Stimulated activated CD4-positive, alpha-beta T cell treated with anti-CD3 and anti-CD28 coated beads, Interleukin-1b, Interleukin-23, amount 100 ng/mL, for 24 hours (primary cell): Measurements from ENCODE around the gene DNPEP.
"Not testable (repeated sequence)": the region's sequence is repeated elsewhere in the genome, so short reads cannot be mapped to it uniquely, and the experiment has no call there.

Experiments
- DNase-seq, 4 experiments: peaks; one replicate each; pipeline ENCODE4 v3.0.0-alpha.2; 2020; ENCODE audit warnings: low read depth in 4 of 4, low spot score in 1 of 4

The DNPEP gene

DNA sequence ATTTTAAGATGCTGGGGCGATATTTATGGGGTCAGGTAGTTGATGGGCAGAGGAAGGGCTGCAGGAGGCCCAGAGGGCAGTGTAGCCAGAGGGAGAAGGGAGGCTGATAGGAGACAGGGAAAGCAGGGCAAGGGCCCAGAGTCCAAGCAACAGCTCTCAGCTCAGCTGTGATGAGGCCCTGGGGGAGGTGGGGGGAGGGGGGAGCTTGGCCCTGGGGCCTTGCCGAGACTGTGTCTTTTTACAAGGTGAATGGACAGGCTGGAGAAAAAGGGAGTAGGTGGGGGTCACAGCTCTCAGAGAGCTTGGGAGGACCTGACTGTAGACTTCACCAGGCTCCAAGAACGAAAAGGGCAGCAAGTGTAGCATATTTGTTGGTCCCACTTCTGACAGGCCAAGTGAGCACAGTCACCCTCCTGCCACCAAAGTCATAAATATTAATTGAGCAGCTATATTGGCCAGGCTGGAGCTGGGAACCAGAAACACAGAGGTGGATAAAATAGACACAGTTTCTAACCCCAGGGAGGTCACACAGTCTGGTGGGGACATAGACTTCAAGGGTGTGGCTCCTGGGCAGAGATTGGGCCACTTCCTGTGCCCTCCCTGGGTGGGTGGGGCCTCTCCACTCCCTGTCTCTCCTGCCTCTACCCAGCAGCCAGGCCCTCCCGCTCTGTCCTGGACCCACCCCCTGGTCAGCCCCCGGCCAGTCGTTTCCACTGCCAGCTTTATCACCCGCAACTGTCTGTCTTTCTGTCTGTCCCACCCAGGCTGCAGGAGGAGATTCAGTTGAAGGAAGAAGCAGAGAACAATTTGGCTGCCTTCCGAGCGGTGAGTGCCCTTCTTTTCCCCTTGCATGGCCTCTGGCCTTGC is 31.9 kb upstream of the DNPEP start:
- DNase-seq: no peak

DNA sequence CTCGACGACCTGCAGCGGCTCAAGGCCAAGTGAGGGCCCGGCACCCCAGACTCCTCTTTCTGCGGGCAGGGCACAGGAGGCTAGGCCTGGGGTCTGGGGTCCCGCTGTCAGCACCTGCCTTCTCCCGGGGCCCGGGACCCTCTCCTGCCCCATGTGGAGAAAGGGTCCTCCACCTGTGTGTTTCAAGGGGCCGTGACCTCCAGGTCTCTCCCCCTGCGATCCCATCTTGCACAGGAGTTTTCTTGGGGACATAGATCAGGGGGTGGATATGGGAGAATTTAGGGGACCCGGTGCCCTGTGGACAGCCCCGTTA is 31.3 kb upstream of the DNPEP start:
- no peak for DNase-seq

DNA sequence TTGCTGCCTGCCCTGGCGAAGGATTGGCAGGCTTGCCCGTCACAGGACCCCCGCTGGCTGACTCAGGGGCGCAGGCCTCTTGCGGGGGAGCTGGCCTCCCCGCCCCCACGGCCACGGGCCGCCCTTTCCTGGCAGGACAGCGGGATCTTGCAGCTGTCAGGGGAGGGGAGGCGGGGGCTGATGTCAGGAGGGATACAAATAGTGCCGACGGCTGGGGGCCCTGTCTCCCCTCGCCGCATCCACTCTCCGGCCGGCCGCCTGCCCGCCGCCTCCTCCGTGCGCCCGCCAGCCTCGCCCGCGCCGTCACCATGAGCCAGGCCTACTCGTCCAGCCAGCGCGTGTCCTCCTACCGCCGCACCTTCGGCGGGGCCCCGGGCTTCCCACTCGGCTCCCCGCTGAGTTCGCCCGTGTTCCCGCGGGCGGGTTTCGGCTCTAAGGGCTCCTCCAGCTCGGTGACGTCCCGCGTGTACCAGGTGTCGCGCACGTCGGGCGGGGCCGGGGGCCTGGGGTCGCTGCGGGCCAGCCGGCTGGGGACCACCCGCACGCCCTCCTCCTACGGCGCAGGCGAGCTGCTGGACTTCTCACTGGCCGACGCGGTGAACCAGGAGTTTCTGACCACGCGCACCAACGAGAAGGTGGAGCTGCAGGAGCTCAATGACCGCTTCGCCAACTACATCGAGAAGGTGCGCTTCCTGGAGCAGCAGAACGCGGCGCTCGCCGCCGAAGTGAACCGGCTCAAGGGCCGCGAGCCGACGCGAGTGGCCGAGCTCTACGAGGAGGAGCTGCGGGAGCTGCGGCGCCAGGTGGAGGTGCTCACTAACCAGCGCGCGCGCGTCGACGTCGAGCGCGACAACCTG is 30.7 kb upstream of the DNPEP start, which contains the start of gene DES:
TSS of gene DES (plus strand) at position 223 of the 857 bp plus-strand sequence. CDS start at position 309, 86 bp downstream.
- DNase-seq: no peak

DNA sequence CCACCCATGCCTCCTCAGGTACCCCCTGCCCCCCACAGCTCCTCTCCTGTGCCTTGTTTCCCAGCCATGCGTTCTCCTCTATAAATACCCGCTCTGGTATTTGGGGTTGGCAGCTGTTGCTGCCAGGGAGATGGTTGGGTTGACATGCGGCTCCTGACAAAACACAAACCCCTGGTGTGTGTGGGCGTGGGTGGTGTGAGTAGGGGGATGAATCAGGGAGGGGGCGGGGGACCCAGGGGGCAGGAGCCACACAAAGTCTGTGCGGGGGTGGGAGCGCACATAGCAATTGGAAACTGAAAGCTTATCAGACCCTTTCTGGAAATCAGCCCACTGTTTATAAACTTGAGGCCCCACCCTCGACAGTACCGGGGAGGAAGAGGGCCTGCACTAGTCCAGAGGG is 29.7 kb upstream of the DNPEP start:
- DNase-seq: no peak

DNA sequence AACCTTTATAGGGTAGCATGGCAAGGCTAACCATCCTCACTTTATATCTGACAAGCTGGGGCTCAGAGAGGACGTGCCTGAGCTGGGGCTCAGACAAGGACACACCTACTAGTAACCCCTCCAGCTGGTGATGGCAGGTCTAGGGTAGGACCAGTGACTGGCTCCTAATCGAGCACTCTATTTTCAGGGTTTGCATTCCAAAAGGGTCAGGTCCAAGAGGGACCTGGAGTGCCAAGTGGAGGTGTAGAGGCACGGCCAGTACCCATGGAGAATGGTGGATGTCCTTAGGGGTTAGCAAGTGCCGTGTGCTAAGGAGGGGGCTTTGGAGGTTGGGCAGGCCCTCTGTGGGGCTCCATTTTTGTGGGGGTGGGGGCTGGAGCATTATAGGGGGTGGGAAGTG is 29.2 kb upstream of the DNPEP start:
- DNase-seq: no peak

DNA sequence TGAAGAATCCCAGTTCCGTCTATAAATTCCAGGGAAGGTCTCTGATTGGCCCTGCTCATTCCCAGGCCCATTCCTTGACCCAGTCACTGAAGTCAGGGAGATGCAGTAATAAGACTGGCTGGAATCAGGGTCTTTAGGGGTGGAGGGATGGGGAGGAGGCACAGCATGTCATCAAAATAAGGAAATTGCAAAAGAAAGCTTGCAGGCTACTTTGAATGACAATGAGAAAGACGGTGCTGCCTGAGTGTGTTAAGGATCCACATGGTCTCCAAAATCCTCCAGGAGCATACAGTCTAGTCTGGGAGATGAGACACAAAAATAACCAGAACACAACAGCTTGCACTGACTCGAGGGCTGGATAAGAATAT is 28.5 kb upstream of the DNPEP start:
- no peak for DNase-seq

DNA sequence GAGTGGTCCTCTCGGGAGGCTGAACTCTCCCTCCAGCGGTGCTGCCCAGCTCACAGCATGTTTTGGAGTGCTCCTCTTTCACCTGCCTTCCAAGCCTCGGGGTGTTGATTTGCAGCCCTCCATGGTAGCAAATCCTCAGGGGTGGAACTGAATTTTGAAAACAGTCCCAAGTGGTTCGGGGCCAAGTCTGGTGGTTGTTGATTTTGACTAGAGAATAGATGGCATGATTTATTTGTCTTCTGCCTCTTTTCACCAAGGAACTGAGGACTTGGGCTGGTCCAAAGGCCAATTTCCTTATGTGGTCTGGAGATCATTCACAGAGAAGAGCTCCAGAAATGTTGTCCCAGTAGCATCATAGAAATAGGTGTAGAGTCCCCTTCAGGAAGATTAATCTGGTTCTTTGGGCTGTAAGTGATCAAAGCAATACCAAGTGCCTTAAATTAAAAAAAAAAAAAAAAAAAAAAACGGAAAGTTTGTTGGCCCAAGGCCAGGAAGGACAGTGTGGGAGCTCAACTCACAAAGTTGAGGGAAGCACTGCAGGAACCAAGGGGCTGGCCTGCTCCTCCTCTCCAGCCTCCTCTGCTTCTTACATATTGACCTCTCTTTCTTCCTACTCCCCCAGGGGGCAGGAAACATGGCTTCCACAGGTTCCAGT is 28.0 kb upstream of the DNPEP start:
- DNase-seq: no peak

DNA sequence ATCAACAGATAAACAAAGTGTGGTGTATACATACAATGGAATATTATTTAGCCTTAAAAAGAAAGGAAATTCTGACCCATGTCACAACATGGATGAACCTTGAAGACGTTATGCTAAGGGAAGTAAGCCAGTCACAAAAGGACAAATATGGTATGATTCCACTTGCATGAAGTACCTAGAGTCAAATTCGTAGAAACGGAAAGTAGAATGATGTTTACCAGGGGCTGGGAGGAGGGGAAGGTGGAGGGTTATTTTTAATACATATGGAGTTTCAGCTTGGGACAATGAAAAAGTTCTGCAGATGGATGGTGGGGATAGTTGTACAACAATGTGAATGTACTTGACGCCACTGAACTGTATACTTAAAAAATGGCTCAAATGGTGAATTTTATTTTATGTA is 27.1 kb upstream of the DNPEP start:
- no peak for DNase-seq

DNA sequence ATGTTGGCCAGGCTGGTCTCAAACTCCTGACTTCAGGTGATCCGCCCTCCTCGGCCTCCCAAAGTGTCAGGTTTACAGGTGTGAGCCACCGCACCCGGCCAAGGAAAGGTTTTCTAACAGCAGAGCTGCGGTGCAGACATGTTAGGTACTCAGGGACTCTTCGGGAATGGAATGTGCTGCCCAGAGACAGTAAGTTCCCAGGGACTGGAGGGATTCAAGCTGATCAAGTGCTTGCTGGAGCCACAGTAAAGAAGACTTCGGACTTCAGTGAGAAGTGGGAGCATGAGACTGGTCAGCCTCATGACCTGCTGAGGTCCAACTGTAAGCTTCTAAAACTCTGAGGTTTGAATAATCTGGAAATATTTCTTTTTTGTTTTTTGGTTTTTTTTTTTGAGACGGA is 22.7 kb upstream of the DNPEP start:
- DNase-seq: no peak

DNA sequence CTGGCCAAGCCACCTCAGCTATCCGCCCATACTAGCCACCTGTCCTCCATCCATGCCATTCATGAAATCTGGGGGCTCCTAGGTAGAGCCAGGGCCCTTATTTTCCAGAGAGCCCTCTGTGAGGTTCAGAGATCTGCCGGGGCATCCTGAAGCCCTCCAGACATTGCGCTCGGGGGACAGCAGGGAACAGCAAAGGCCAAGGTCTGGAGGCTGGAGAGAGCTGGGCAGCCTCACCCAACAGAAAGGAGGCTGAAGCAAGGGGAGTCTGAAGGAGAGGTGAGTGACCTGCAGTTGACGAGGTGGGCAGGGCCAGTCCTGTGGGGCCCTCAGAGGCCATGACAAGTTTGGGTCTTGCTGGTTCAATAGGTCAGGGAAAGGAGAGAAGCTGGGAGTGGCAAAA is 21.9 kb upstream of the DNPEP start:
- no peak for DNase-seq

DNA sequence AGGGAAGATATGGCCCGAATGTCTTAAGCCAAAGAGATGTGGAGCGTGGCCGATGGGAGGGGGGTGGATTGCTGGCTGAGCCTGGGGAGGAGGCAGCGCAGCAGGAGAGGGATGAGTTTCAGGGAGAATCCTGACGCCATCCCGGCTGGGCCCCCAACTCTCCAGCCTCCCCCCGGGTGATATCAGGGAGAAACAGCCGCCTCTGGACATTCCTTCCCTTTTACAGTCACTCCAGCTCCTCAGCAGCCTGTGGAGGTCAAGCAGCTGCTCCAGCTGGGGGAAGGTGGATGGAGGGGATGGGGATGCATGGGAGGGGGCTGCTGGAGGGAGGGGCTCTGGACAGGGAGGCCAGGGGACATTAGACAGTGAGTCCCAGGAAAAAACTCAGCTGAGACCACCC is 20.9 kb upstream of the DNPEP start:
- no peak for DNase-seq

DNA sequence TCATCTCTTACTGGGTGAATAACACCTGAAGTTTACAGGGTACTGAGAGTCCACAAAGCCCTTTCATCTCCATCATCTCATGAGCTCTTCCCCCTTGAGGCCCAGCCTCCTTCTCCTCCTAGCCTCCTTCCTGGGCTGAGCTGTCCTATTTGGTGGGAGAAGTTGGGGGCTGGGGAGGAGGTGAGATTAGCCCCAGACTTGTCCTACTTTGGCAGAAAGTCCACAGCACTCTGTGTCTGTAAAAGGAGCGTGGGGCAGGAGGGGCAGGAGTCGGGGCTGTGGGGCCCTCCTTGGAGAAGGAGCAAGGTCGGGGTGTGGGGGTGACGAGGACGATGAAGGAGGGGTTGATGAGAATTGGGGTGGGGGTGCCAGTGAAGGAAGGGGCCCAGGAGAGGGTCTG is 20.5 kb upstream of the DNPEP start:
- no peak for DNase-seq

DNA sequence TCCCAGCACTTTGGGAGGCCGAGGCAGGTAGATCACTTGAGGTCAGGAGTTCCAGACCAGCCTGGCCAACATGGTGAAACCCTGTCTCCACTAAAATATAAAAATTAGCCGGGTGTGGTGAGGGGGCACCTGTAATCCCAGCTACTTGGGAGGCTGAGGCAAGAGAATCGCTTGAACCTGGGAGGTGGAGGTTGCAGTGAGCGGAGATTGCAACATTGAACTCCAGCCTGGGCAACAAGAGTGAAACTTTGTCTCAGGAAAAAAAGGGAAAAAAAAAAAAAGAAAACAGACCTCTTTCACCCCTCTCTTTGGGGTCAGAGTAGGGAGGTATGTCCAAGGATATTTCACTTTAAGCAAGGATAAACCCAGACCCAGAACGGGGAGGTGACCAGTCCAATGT is 19.6 kb upstream of the DNPEP start:
- DNase-seq: not testable (repeated sequence)

DNA sequence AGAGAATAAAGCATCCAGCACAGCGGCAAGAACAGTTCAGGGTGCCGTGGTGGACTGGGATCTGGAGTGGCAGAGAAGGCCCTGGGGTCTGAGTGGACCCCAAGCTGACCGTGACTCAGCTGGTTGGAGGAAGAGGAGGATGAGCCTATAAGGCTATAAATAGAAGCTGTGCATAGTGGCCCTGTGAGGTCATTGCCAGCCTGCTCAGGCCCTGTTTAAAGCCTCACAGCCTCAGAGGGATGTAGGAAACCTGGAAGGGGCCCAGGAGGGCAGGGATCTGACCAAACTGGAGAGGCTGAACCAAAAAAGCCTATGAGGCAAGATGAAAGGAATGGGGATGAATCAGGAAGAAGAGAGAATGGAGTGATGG is 19.1 kb upstream of the DNPEP start:
- DNase-seq: no peak

DNA sequence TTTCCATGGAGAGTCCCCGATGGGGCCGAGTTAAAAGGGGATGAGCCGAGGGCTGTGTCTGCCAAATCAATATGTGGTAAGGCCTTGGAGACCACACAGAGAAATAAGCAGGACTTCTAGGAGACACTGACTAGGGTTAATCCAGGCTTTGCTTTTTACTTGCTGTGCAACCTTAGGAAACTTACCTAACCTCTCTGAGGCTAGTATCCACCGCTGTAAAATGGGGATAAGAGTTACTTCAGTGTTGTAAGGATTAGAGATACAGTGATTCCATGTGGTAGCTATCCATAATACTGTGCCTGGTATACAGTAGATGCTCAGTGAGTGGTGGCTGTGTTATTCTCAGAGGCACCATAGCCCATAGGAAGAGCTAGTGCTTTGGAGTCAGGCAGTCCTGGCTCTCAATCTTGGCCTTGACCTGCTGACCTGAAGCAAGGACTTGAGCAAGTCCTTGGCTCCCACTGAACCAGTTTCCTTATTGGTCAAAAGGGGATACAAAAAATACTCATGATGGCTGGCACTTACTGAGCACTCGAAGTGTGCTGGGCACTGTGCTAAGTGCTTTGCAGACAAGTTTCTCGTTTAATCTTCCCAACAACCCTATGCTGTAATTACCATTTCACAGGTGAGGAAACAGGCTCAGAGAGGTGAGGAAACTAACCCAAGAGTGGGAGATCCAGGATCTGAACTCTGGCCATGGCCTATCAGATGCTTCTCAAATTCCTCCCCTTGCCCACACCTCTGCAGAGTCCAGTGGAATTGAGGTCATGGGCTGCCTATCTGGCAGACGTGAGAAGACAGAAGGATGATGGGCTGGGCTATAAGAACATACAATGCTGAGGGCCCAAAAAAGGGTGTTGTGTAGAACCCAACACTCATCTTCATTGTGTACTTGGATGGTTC is 18.5 kb upstream of the DNPEP start:
- no peak for DNase-seq

DNA sequence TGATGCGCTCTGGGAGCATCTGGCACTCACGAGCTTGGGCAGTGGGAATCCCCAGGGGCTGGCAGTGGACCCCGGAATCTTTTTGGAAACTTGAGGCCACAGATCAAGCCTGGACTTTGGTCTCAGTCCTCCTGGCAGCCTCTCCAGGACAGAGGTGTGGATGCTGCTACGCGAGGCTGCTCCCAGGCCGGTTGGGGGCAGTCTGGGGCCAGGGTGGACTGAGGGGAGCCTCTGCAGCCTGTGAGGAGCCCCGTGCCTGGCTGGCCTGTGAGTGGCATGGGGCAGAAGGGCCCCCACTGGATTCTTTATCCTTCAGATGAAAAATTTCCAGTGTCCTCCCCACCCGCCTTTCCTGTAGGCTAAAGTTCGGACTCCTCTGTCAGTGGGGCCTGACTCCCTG is 17.7 kb upstream of the DNPEP start:
- DNase-seq: no peak

DNA sequence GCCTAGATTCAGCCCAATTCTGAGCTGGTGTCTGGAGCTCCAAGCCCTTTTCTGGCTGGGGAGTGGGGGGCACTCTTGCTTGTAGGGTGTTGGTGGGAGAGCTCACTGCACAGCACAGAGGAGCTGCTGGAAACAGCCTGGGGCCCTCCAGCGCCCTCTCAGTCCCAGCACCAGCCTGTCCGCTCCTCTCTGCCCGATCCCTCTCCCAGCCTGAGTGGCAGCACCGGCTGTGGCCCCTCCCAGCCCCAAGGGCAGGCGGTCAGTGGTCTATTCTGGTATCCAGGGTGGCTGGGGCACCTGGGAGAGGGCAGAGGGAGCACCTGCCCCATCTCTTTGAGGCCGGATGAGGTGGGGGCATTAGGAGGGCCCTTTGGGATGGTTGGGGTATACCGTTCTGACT is 17.2 kb upstream of the DNPEP start:
- no peak for DNase-seq

DNA sequence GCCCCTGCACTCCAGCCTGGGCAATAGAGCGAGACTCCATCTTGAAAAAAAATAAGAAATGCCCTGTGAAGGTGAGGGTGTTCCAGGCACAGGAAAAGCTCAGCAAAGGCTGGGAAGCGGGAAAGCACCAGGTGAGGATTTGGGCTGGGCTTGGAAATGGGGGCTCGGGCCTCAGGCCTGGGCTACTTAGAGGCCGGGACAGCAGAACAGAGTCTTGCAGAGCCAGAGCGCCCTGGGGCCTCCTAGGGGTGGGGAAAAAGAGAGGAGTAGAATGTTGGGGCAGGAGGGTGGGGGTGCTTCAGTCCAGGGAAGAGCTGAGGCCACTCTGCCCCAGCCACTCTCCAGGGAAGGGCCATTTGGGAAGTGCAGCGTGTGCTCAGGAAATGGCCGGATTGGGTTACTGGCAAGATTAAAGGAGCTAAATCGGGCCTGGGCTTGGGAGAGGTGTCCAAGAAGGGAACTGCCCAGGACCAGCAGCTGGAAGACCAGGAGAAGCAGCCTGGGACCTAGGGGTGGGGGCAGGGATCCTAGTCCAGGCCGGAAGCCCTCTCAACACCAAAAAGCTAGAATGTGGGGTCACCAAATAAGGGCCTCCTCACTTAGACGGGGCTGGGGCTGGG is 16.7 kb upstream of the DNPEP start:
- no peak for DNase-seq

DNA sequence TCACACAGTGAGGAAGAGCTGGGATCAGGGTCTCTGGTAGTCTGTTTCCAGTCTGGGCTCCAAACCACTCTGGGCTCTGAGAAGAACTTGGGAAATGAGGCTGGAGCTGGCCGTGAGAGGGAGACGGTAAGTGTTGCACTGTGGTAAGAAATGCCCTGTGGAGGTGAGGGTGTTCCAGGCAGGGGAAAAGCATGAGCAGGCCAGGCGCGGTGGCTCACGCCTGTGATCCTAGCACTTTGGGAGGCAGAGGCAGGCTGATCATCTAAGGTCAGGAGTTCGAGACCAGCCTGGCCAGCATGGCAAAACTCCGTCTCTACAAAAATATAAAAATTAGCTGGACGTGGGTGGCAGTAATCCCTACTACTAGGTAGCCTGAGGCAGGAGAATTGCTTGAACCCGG is 16.1 kb upstream of the DNPEP start:
- no peak for DNase-seq

DNA sequence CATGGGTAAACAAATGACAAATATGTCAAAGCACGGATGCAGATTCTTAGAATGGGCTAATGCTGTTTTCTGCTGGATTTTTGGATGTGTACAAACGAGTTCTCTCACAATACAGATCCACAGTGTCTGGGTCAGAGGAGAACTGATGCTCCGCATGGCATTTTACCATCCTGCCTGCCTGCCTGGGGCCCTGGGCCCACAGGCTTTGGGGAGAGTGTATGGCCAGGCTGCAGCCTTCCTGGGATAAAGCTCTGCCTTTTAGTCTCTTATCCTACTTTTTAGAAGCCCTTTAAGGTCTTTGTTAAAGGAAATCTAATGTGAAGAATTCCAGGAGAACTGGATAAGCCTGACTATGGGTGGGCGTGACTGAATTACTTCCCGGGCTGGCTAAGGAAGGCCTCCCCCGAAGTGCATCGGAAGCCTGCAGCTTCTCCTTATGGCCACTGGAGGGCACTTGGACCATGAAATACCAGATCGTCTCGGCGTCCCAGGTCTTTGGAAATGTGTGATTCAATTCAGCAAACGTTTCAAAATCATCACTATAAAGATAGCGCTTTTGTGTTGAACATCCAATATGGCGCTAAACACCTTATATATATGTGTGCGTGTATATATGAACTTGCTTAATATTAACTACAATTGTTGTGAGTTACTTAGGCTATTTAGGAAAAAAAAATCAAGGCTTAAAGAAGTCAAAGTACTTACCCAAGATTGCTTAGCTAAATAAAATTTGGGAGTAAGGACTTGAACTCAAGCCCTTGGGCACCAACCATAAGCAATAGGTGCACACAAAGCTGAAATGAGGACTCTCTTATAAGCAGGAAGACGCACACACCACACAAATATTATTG is 15.2 kb upstream of the DNPEP start:
- peak; percentile 22 to 44 (median 32) for DNase-seq
